ENCODE measurements around the gene BTN1A1. TPM values are rescaled to one million over a fixed set of nuclear protein-coding genes. Genes with fewer than 3 reads are reported as not detected.
"Not testable (repeated sequence)": the region's sequence is repeated elsewhere in the genome, so short reads cannot be mapped to it uniquely, and the experiment has no call there.

Gene BTN1A1
- total RNA-seq, 1 donor from 2014 or later, result not detected

DNA sequence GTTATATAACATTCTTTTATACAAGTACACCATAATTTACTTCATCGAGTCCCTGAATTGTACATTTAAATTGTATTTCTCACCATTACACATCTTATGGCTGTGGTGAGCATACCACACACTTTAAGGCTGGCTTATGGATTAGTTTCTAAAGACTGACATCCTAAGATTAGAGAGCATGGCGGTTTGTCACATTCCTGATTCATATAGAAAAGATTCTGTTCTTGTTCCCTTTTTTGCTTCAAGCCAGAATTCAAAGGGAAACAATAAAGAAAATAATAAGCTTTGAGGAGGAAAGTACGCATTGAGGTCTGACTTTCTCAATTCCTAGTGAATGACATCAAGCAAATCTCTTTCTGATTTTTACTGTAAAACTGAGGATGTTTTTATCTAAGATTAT lies 2.5 kb downstream of the BTN1A1 start:
- H3K4me3 ChIP-seq (ENCODE audit: low read depth, low read length), result no peak overlapping the region
- DNase-seq (ENCODE audit: low read depth), result no peak
- TF ChIP-seq, protein P1, sequence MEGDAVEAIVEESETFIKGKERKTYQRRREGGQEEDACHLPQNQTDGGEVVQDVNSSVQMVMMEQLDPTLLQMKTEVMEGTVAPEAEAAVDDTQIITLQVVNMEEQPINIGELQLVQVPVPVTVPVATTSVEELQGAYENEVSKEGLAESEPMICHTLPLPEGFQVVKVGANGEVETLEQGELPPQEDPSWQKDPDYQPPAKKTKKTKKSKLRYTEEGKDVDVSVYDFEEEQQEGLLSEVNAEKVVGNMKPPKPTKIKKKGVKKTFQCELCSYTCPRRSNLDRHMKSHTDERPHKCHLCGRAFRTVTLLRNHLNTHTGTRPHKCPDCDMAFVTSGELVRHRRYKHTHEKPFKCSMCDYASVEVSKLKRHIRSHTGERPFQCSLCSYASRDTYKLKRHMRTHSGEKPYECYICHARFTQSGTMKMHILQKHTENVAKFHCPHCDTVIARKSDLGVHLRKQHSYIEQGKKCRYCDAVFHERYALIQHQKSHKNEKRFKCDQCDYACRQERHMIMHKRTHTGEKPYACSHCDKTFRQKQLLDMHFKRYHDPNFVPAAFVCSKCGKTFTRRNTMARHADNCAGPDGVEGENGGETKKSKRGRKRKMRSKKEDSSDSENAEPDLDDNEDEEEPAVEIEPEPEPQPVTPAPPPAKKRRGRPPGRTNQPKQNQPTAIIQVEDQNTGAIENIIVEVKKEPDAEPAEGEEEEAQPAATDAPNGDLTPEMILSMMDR (IDR thresholded peaks at IDR 0.05; ENCODE audit: insufficient read depth, low read length, poor library complexity, severe bottlenecking), result no peak
- no peaks in the 10 kb centered on the region for H3K36me3 ChIP-seq (ENCODE audit: control insufficient read depth, insufficient read depth, low read length)
- H3K27me3 ChIP-seq (ENCODE audit: control insufficient read depth, insufficient read depth, low read length), result peaks cover 10% of the 10 kb centered on the region

DNA sequence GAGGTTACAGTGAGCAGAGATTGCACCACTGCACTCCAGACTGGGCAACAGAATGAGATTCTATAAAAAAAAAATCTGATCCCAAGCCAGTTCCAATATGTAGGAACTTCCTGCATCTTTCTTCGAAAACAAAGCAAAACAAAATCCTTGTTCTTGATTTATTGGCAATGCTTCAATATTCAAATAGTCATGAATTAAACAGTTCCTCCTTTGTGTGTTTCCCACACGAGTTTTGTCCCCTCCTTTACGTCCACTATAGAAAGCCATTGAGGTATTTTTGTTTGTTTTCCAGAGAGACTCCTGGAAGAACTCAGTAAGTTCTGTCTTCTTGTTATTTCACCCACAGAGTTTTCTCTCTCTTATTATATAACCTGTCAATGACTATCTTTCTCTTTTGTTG lies 7.6 kb downstream of the BTN1A1 start:
- Histone ChIP-seq H3K4me3 (ENCODE audit: low read depth, low read length) (no peak overlapping the region), H3K36me3 (ENCODE audit: control insufficient read depth, insufficient read depth, low read length) (no peaks in the 10 kb centered on the region), H3K27me3 (ENCODE audit: control insufficient read depth, insufficient read depth, low read length) (peaks cover 2% of the 10 kb centered on the region)
- TF ChIP-seq, protein P1 (IDR thresholded peaks at IDR 0.05; ENCODE audit: insufficient read depth, low read length, poor library complexity, severe bottlenecking), result no peak
- no peak for DNase-seq (ENCODE audit: low read depth)

DNA sequence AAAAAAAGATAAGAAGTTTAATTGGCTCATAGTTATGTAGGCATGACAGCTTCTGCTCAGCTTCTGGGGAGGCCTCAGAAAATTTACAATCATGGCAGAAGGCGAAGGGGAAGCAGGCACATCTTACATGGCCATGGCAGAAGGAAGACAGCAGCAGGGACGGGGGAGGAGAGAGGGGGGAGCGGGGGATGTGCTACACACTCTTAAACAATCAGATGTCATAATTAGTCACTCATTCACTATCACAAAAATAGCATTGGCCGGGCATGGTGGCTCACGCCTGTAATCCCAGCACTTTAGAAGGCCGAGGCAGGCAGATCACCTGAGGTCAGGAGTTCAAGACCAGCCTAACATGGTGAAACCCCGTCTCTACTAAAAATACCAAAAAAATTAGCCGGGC lies 10.9 kb downstream of the BTN1A1 start:
- DNase-seq (ENCODE audit: low read depth); H3K4me3 ChIP-seq (ENCODE audit: low read depth, low read length); H3K36me3 ChIP-seq (ENCODE audit: control insufficient read depth, insufficient read depth, low read length); H3K27me3 ChIP-seq (ENCODE audit: control insufficient read depth, insufficient read depth, low read length): not testable (repeated sequence)

DNA sequence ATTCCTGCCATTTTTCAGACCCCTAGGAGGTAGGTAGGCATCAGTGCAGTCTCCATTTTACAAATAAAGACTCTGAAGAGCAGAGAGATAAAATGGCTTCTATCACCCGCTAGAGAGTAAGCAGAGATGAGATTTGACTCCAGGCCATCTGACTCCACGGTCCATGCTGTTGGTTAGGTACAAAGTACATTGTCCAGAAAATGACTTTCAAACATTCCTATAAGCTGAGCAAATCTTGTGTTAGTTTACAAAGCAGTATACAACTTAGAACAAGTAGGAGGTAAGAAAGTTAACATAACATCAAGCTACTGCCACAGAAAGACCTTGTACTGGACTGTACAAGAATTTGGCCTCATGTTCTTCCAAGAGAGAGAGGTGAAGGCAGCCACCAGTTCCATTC lies 14.9 kb downstream of the BTN1A1 start:
- no peak for DNase-seq (ENCODE audit: low read depth)
- TF ChIP-seq, protein P1 (IDR thresholded peaks at IDR 0.05; ENCODE audit: insufficient read depth, low read length, poor library complexity, severe bottlenecking), result no peak
- no peaks in the 10 kb centered on the region for H3K27me3 ChIP-seq (ENCODE audit: control insufficient read depth, insufficient read depth, low read length)
- H3K36me3 ChIP-seq (ENCODE audit: control insufficient read depth, insufficient read depth, low read length), result no peaks in the 10 kb centered on the region
- H3K4me3 ChIP-seq (ENCODE audit: low read depth, low read length), result no peak overlapping the region

DNA sequence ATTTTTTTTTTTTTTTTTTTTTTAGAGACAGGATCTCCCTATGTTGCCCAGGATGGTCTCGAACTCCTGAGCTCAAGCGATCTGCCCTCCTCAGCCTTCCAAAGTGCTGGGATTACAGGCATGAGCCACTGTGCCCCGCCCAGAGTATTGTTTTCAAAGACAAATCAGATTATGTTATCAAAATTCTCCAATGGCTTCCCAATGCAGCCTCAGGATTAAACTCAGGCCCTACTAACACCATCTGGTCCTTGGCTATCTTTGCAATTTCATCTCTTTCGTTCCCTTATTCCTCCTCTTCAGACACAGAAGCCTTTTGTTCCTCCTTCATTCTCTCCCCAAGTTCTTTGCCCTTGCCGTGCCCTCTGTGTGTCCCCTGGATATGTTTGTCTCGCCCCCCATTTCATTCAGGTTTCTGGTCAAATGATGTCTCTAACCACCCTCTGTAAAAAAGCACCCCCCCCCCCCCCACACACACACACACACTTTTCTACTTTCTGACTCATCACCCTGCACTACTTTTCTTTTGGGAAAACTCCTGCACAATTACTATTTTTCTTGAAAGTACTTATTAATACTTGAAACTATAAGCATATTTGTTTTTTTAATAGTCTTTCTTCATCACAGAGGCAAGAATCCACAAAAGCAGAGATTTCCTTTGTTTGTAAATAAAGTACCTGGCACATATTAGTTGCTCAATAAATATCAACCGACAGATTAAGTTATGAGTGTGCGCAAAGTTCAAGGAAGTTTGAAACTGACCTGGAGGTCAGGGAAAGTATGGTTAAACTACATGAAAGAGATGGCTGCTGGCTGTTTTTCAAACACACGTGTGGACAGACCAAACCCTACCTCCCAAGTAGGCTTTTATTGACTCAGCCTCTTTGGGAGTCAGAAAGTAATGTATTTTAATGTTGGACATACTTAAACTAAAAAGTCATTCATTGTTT lies 16.7 kb downstream of the BTN1A1 start:
- no peaks in the 10 kb centered on the region for H3K27me3 ChIP-seq (ENCODE audit: control insufficient read depth, insufficient read depth, low read length)
- no peak overlapping the region for H3K4me3 ChIP-seq (ENCODE audit: low read depth, low read length)
- TF ChIP-seq, protein P1 (IDR thresholded peaks at IDR 0.05; ENCODE audit: insufficient read depth, low read length, poor library complexity, severe bottlenecking), result no peak
- no peaks in the 10 kb centered on the region for H3K36me3 ChIP-seq (ENCODE audit: control insufficient read depth, insufficient read depth, low read length)
- no peak for DNase-seq (ENCODE audit: low read depth)

DNA sequence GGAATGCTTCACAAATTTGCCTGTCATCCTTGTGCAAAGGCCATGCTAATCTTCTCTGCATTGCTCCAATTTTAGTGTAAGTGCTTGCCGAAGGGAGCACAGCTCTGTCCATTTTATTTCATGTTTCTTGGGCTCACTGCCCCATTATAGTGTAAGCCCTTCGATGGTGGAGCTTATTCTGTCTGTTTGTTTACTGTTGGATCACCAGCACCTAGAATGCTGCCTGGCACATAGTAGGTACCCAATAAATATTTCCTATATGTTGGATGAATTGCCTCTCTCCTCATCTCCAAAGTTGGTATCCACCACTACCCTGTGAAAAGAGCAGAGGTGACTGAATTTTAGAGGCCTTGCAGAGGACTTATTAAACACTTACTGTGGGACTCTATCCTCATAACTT lies 19.3 kb downstream of the BTN1A1 start:
- Histone ChIP-seq H3K27me3 (ENCODE audit: control insufficient read depth, insufficient read depth, low read length) (no peaks in the 10 kb centered on the region), H3K4me3 (ENCODE audit: low read depth, low read length) (no peak overlapping the region), H3K36me3 (ENCODE audit: control insufficient read depth, insufficient read depth, low read length) (no peaks in the 10 kb centered on the region)
- no peak for DNase-seq (ENCODE audit: low read depth)
- TF ChIP-seq, protein P1 (IDR thresholded peaks at IDR 0.05; ENCODE audit: insufficient read depth, low read length, poor library complexity, severe bottlenecking), result no peak
